RPMI7951 (cell line): Measurements from ENCODE around the gene PSMD12. TPM values are rescaled to one million over a fixed set of nuclear protein-coding genes. Genes with fewer than 3 reads are reported as not detected.
A peak's percentile ranks its signal among the peaks of the same experiment; 100 is the strongest.
"Not testable (repeated sequence)": the region's sequence is repeated elsewhere in the genome, so short reads cannot be mapped to it uniquely, and the experiment has no call there.

Experiments used
- DNase-seq: peaks from one replicate; pipeline ENCODE4 v3.0.0-alpha.2; 2012; ENCODE audit warnings: low read depth
- total RNA-seq: library from RNA; depleted of rRNA; stranded (reverse); fragments of >200 nt; shearing (Covaris generic); gene quantifications from 2 replicates; pipeline ENCODE4 v1.2.3, GENCODE V29; 2014; rRNA removed

The PSMD12 gene
- 24.4 and 24.8 TPM in 2 replicates for total RNA-seq

- peak; percentile 85 for DNase-seq
Measured at GRCh38 chr17:67366193-67367157, at the start of gene PSMD12. PSMD12 (minus strand) TSS chr17:67366577; CDS start chr17:67366519, 58 bp downstream.

- DNase-seq: no peak
Measured at GRCh38 chr17:67415291-67415690, 48.9 kb upstream of the PSMD12 start.

- no peak for DNase-seq
Measured at GRCh38 chr17:67414559-67414958, 48.2 kb upstream of the PSMD12 start.

- no peak for DNase-seq
Measured at GRCh38 chr17:67414130-67414529, 47.8 kb upstream of the PSMD12 start.

GRCh38 chr17:67413388-67413787 lies 47.0 kb upstream of the PSMD12 start:
- DNase-seq: no peak

GRCh38 chr17:67412941-67413340 lies 46.6 kb upstream of the PSMD12 start:
- DNase-seq: no peak

GRCh38 chr17:67412032-67412431 lies 45.7 kb upstream of the PSMD12 start:
- DNase-seq: no peak

GRCh38 chr17:67411397-67411796 lies 45.0 kb upstream of the PSMD12 start:
- no peak for DNase-seq

- not testable (repeated sequence) for DNase-seq
Measured at GRCh38 chr17:67408455-67408830, 42.1 kb upstream of the PSMD12 start.

GRCh38 chr17:67403483-67403882 lies 37.1 kb upstream of the PSMD12 start:
- DNase-seq: no peak

- no peak for DNase-seq
Measured at GRCh38 chr17:67403065-67403464, 36.7 kb upstream of the PSMD12 start.

- DNase-seq: no peak
Measured at GRCh38 chr17:67401598-67402504, 35.5 kb upstream of the PSMD12 start.

- no peak for DNase-seq
Measured at GRCh38 chr17:67401106-67401505, 34.7 kb upstream of the PSMD12 start.

- peak; percentile 25 for DNase-seq
Measured at GRCh38 chr17:67400193-67400592, 33.8 kb upstream of the PSMD12 start.

- no peak for DNase-seq
Measured at GRCh38 chr17:67399676-67400075, 33.3 kb upstream of the PSMD12 start.

GRCh38 chr17:67393809-67394397 lies 27.5 kb upstream of the PSMD12 start:
- no peak for DNase-seq

GRCh38 chr17:67392111-67392510 lies 25.7 kb upstream of the PSMD12 start:
- no peak for DNase-seq

- DNase-seq: peak; percentile 95
Measured at GRCh38 chr17:67390646-67391361, 24.4 kb upstream of the PSMD12 start.

- no peak for DNase-seq
Measured at GRCh38 chr17:67390006-67390645, 23.7 kb upstream of the PSMD12 start.

GRCh38 chr17:67388986-67389385 lies 22.6 kb upstream of the PSMD12 start:
- DNase-seq: no peak

GRCh38 chr17:67388536-67388935 lies 22.2 kb upstream of the PSMD12 start:
- not testable (repeated sequence) for DNase-seq
